Parathyroid adenoma (tissue), 2 donors: ENCODE data around the gene SLC25A21.

ENCODE experiments used
- H2AFZ ChIP-seq: fragments of 300-600 bp; sonication (generic); one replicate; pipeline ENCODE4 v1.7.0; 2017; ENCODE audit warnings: antibody characterized with exemption, mild to moderate bottlenecking
- H3K27ac ChIP-seq: fragments of 300-600 bp; sonication (generic); one replicate; pipeline ENCODE4 v1.7.0; 2017
- H3K27me3 ChIP-seq: fragments of 300-600 bp; sonication (generic); one replicate; pipeline ENCODE4 v1.7.0; 2017; ENCODE audit warnings: low read length; ENCODE audit not compliant: control insufficient read depth, insufficient read depth
- H3K36me3 ChIP-seq: fragments of 300-600 bp; sonication (generic); one replicate; pipeline ENCODE4 v1.7.0; 2017; ENCODE audit warnings: low read length; ENCODE audit not compliant: control insufficient read depth, insufficient read depth
- H3K4me1 ChIP-seq: fragments of 300-600 bp; sonication (generic); one replicate; pipeline ENCODE4 v1.7.0; 2017; ENCODE audit warnings: control low read depth
- H3K4me2 ChIP-seq: fragments of 300-600 bp; sonication (generic); one replicate; pipeline ENCODE4 v1.7.0; 2017; ENCODE audit warnings: low read length
- H3K4me3 ChIP-seq: fragments of 300-600 bp; sonication (generic); one replicate; pipeline ENCODE4 v1.7.0; 2017; ENCODE audit warnings: low read depth, low read length
- H3K79me2 ChIP-seq: fragments of 300-600 bp; sonication (generic); one replicate; pipeline ENCODE4 v1.7.0; 2017; ENCODE audit warnings: control low read depth
- H3K9ac ChIP-seq: fragments of 300-600 bp; sonication (generic); one replicate; pipeline ENCODE4 v1.7.0; 2017; ENCODE audit warnings: mild to moderate bottlenecking
- H3K9me3 ChIP-seq: fragments of 300-600 bp; sonication (generic); one replicate; pipeline ENCODE4 v1.7.0; 2017; ENCODE audit warnings: low read length; ENCODE audit not compliant: control insufficient read depth
- CTCF ChIP-seq: fragments of 300-600 bp; sonication (generic); IDR thresholded peaks from one replicate; pipeline ENCODE4 v1.7.0; 2017; ENCODE audit warnings: antibody characterized with exemption, mild to moderate bottlenecking
- donor health status: primary hyperparathyroidism.

SLC25A21 gene

DNA sequence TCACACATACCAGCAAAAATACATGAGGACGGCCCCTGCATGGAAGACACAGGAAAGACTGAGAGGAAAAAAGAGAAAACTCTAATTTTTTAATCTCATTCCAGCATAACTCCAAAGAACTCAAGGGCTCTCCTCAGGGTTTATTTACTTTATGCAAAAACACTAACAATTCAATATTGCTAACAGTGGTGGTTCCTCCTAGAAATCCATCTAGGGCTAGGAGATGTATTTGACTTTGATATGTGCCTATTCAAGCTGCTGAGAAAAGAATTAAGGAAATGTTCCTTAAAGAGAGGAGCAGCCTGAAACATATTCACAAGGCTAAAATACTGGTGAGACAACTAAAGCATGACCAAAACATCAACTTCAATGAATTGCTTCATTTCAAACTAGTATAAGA is 57.0 kb downstream of the SLC25A21 start:
- no peak overlapping the region for H3K9ac ChIP-seq
- H3K4me3 ChIP-seq, result no peak overlapping the region
- no peaks in the 10 kb centered on the region for H3K79me2 ChIP-seq
- no peaks in the 10 kb centered on the region for H3K9me3 ChIP-seq
- H2AFZ ChIP-seq, result no peak overlapping the region
- no peaks in the 10 kb centered on the region for H3K27me3 ChIP-seq
- no peaks in the 10 kb centered on the region for H3K36me3 ChIP-seq
- no peak overlapping the region for H3K4me2 ChIP-seq
- TF ChIP-seq CTCF, result no peak
- H3K27ac ChIP-seq, result no peak overlapping the region
- no peaks in the 10 kb centered on the region for H3K4me1 ChIP-seq

DNA sequence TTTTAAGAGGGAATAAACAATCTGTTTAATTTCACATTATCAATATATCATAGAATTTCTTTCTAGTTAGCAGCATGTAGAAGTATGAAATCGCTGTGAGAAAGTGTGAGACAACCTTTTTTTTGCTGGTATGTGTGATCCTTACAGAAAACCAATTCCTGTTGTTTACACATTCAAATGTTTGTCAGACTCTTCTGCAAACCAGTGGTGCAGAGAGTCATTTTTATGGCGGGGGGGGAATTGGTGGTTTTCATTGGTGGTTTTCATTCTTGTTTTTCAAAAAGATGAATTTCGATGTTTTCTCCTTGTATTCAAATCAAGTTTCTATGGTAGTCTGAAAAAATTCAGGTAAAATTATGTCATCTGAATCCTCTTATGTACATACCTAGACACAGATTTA is 57.8 kb downstream of the SLC25A21 start:
- no peaks in the 10 kb centered on the region for H3K27me3 ChIP-seq
- H3K4me2 ChIP-seq, result no peak overlapping the region
- no peaks in the 10 kb centered on the region for H3K4me1 ChIP-seq
- no peak overlapping the region for H3K9ac ChIP-seq
- H2AFZ ChIP-seq, result no peak overlapping the region
- TF ChIP-seq CTCF, result no peak
- no peaks in the 10 kb centered on the region for H3K36me3 ChIP-seq
- H3K9me3 ChIP-seq, result no peaks in the 10 kb centered on the region
- H3K27ac ChIP-seq, result no peak overlapping the region
- H3K79me2 ChIP-seq, result no peaks in the 10 kb centered on the region
- H3K4me3 ChIP-seq, result no peak overlapping the region

DNA sequence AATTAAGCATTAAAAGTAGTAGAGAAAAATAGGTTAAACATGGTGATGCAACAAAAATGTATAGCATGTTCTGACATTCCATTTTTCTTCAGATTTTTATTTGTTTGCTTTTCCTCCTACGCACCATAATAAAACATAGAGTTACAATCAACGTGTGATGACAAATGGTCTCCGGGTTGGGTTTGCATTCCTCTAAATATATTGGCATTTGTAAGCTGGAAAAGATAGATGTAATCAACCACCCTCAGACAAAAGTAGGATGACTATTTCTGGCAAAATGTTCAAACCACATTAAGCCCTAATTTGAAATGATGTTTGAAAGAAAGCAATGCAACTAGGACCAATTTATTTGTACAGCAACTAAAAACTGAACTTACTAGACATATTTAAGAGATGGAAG is 58.4 kb downstream of the SLC25A21 start:
- H3K27me3 ChIP-seq, result no peaks in the 10 kb centered on the region
- no peak overlapping the region for H3K4me2 ChIP-seq
- H3K9me3 ChIP-seq, result no peaks in the 10 kb centered on the region
- no peak overlapping the region for H3K9ac ChIP-seq
- H3K4me1 ChIP-seq, result no peaks in the 10 kb centered on the region
- no peaks in the 10 kb centered on the region for H3K36me3 ChIP-seq
- no peak for TF ChIP-seq CTCF
- no peak overlapping the region for H3K4me3 ChIP-seq
- H2AFZ ChIP-seq, result no peak overlapping the region
- H3K79me2 ChIP-seq, result no peaks in the 10 kb centered on the region
- H3K27ac ChIP-seq, result no peak overlapping the region

- no peak overlapping the region for H3K9ac ChIP-seq
- H3K4me1 ChIP-seq, result no peaks in the 10 kb centered on the region
- no peaks in the 10 kb centered on the region for H3K27me3 ChIP-seq
- H3K4me2 ChIP-seq, result no peak overlapping the region
- no peak for TF ChIP-seq CTCF
- no peak overlapping the region for H2AFZ ChIP-seq
- H3K4me3 ChIP-seq, result no peak overlapping the region
- H3K9me3 ChIP-seq, result no peaks in the 10 kb centered on the region
- no peaks in the 10 kb centered on the region for H3K36me3 ChIP-seq
- no peak overlapping the region for H3K27ac ChIP-seq
- H3K79me2 ChIP-seq, result no peaks in the 10 kb centered on the region
Observed at GRCh38 chr14:37098132-37098531, 74.3 kb downstream of the SLC25A21 start.

GRCh38 chr14:37094502-37094901 is 77.9 kb downstream of the SLC25A21 start:
- no peaks in the 10 kb centered on the region for H3K9me3 ChIP-seq
- H3K4me2 ChIP-seq, result no peak overlapping the region
- TF ChIP-seq CTCF, result no peak
- no peak overlapping the region for H3K9ac ChIP-seq
- H3K36me3 ChIP-seq, result no peaks in the 10 kb centered on the region
- H3K79me2 ChIP-seq, result no peaks in the 10 kb centered on the region
- H3K4me3 ChIP-seq, result no peak overlapping the region
- no peak overlapping the region for H3K27ac ChIP-seq
- no peak overlapping the region for H2AFZ ChIP-seq
- H3K4me1 ChIP-seq, result no peaks in the 10 kb centered on the region
- H3K27me3 ChIP-seq, result no peaks in the 10 kb centered on the region
